Coronary artery (tissue), 2 donors: ENCODE data around the gene AP2A2.

Experiments used
- DNase-seq: peaks from one replicate; pipeline ENCODE4 v3.0.0-alpha.2; 2017; ENCODE audit warnings: low spot score
- H3K27ac ChIP-seq, 2 donors: fragments of 200-600 bp; sonication (generic); one replicate each; pipeline ENCODE4 v1.5.1; 2016 to 2019
- H3K4me3 ChIP-seq: fragments of 200-600 bp; sonication (generic); 2 replicates; pipeline ENCODE4 v1.5.1; 2016; ENCODE audit warnings: mild to moderate bottlenecking, moderate library complexity
- CTCF ChIP-seq: fragments of 200-600 bp; sonication (generic); IDR thresholded peaks from one replicate; pipeline ENCODE4 v1.5.1; 2019; ENCODE audit warnings: antibody characterized with exemption

The AP2A2 gene

GRCh38 chr11:1002406-1002984 lies 76.8 kb downstream of the AP2A2 start:
- H3K27ac ChIP-seq: no peak overlapping the region
- TF ChIP-seq CTCF: no peak
- no peak overlapping the region for H3K4me3 ChIP-seq
- DNase-seq: no peak

GRCh38 chr11:1003159-1003558 lies 77.5 kb downstream of the AP2A2 start:
- Histone ChIP-seq H3K27ac (no peak overlapping the region), H3K4me3 (no peak overlapping the region)
- no peak for DNase-seq
- TF ChIP-seq CTCF: no peak

- DNase-seq: no peak
- Histone ChIP-seq H3K4me3 (no peak overlapping the region), H3K27ac (no peak overlapping the region)
- no peak for TF ChIP-seq CTCF
Observed at GRCh38 chr11:1005928-1006327, 80.3 kb downstream of the AP2A2 start.

GRCh38 chr11:1006762-1007161 lies 81.1 kb downstream of the AP2A2 start:
- no peak for DNase-seq
- no peak overlapping the region for H3K27ac ChIP-seq

GRCh38 chr11:1007279-1007678 lies 81.6 kb downstream of the AP2A2 start:
- H3K4me3 ChIP-seq: no peak overlapping the region
- no peak overlapping the region for H3K27ac ChIP-seq
- TF ChIP-seq CTCF: no peak
- no peak for DNase-seq

More at GRCh38 chr11:1006762-1007161, 81.1 kb downstream of the AP2A2 start:
- H3K4me3 ChIP-seq: no peak overlapping the region
- no peak for TF ChIP-seq CTCF

GRCh38 chr11:1008001-1008802 lies 82.5 kb downstream of the AP2A2 start:
- H3K27ac ChIP-seq: no peak overlapping the region
- H3K4me3 ChIP-seq: no peak overlapping the region
- no peak for DNase-seq
- no peak for TF ChIP-seq CTCF

GRCh38 chr11:1008803-1009145 lies 83.1 kb downstream of the AP2A2 start:
- Histone ChIP-seq H3K27ac (no peak overlapping the region), H3K4me3 (no peak overlapping the region)
- no peak for TF ChIP-seq CTCF
- no peak for DNase-seq
